Dermis blood vessel endothelial cell (primary cell): ENCODE measurements around the gene EPG5. TPM values are rescaled to one million over a fixed set of nuclear protein-coding genes. Genes with fewer than 3 reads are reported as not detected.
"Not testable (repeated sequence)": the region's sequence is repeated elsewhere in the genome, so short reads cannot be mapped to it uniquely, and the experiment has no call there.

Experiments
- DNase-seq: peaks from one replicate; pipeline ENCODE4 v3.0.0; 2010
- total RNA-seq: library from RNA; depleted of rRNA; stranded (reverse); fragments of >200 nt; gene quantifications from 2 replicates; pipeline ENCODE4 v1.2.3, GENCODE V29; 2014

The EPG5 gene
- total RNA-seq, 1 donor from 2014 or later: 19.2 TPM

DNA sequence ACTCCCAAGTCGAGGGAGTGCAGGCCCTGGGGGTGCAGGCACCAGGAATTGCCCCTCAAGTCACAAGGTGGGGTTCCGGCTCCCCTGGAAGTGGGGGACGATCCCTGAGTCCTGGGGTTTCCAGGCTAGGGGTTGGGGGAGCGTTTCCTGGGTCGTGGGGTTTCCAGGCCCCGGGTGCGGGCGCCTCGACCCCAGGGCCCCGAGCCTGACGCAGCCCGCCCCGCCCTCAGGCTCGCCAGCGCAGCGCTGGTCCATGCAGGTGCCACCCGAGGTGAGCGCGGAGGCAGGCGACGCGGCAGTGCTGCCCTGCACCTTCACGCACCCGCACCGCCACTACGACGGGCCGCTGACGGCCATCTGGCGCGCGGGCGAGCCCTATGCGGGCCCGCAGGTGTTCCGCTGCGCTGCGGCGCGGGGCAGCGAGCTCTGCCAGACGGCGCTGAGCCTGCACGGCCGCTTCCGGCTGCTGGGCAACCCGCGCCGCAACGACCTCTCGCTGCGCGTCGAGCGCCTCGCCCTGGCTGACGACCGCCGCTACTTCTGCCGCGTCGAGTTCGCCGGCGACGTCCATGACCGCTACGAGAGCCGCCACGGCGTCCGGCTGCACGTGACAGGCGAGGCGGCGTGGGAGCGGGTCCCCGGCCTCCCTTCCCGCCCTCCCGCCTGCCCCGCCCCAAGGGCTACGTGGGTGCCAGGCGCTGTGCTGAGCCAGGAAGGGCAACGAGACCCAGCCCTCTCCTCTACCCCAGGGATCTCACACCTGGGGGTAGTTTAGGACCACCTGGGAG is 129.7 kb downstream of the EPG5 start:
- peak; percentile 64 for DNase-seq

GRCh38 chr18:45836242-45837205 is 130.6 kb downstream of the EPG5 start:
- DNase-seq: no peak

DNA sequence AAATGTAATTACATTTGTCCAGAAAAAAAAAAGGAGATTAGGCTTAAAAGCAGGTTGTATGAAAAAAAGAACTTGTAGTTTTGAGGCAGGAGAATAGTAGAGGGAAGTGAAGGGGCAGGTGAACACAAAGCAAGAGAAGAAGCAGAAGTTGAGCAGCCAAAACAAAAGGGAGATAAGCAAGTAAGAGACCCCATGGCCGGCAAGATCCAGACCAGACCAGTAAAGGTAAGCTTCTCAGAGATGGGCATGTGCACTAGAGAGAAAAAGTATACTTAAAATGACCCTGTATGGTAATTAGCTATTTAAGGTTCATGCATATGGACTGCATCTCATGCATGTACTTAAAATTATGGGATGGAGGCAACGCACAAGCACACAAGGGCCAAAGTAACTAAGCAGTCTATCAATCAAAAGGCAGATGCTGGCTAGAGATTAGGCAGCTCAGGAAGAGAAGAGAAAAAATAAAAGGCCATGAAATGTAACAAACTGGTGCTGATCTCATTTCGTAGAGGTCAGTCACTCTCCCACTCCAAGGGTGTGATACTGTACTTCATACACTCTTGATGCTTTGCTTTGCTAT is 132.0 kb downstream of the EPG5 start:
- DNase-seq: no peak

DNA sequence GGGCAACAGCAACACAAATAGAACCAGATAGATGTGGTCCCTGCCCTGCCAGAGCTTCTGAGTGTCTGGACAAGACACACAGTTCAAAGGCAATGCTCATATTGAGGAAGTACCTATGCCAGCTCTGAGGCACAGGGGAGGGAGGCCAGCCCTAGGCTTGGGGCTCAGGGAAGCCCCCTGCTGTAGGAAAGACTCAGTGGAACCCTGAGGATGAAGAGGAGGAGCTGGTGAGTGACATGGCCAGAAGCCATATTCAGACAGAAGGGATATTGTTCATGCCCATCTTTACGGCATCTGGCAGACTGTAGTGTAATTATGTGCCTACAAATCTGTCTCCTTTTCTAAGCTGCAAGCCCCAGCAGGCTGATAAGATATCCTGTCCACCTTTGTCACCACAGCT is 132.8 kb downstream of the EPG5 start:
- DNase-seq: no peak

DNA sequence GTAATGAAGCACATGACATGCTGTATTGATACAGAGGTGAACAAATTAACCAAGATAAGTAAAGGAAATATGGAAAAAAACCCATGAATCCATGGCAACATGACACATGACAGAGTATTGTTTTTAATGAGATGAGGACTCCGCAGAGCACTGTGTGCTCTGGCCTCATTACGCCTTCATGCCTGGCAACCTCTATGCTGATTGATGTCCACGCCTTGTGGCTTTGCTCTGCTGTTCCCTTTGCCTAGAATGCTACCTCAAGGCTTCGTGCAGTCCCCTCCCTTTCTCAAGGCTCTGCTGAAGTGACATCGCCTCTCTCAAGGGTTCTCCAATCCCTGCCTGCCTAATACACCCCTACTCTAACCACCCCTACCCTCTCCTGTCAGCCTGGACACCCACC is 133.3 kb downstream of the EPG5 start:
- DNase-seq: no peak

GRCh38 chr18:45830917-45831316 is 136.2 kb downstream of the EPG5 start:
- DNase-seq: no peak

DNA sequence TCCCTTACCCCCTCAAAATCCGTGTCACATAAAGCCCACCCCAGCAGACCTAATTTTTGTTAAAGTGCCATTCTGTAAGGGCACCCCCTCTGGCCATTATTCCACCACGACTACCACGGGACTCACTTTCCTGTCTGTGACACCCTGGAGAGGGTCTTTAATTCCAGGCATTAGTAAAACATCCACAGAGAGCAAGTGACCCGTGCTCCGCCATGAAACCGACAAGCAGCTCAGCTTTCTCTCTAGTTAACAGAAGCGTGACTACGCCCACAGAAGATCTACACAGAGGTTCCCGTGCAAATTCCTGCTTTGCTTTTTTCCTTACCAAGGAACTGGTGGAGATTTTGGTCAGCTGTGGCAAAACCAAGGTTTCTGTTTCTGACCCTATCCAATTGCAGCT is 137.3 kb downstream of the EPG5 start:
- no peak for DNase-seq

- no peak for DNase-seq
These were observed 138.0 kb downstream of the EPG5 start for GRCh38 chr18:45828917-45829811.

- not testable (repeated sequence) for DNase-seq
These were observed 140.4 kb downstream of the EPG5 start for GRCh38 chr18:45826716-45827115.

DNA sequence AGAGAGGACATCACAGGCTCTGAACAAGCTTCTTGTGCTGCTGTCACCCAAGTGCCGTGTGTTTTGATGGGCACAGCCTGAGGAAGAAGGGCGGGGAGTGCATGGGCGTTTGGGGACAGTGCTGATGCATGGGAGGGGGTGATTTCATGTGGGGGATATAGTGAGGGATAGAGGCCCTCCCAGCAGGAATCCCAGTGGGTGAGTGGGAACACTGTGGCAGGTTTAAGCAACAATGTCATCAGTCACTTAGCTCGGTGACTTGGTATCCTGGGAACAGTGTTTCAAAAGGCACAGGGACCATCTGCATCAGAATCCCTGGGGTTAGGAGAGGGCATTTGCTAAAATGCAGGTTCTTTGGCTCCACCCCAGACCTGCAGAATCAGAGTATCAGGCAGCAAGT is 141.0 kb downstream of the EPG5 start:
- no peak for DNase-seq

DNA sequence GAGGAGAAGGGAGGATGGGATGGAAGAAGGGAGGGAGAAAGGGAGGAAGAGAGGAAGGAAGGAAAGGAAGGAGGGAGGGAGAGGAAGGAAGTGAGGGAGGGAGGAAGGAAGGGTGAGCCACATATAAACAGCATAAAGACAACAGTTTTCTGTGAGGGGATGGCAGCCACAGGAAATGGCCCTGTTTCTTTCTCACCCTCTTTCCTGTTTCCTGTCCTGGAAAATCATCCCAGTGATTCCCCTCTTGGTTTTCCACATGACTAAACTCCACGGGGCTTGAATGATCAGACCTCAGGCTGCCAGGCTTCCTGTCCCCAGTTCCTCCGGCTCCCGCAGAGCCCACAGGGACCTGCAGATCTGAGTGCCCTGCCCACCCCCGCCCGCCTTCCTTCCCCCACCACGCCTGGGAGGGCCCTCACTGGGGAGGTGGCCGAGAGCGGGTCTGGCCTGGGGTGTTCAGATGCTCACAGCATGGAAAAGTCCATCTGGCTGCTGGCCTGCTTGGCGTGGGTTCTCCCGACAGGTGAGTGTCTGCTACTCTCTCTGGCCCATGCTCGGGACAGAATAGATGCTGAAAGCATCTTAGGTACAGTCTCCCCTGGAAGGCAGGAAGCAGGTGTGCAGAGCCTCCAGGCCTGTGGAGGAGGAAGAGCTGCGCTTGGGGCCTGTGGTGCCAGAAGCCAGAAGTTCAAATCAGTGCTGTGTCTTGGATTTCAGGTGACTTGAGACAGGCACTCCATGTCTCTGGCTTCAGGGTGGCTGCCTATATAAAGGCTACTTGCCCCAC is 141.7 kb downstream of the EPG5 start, which contains the start of gene SIGLEC15:
Gene SIGLEC15 (plus strand): TSS at position 418 of the 787 bp plus-strand sequence. CDS start 54 bp downstream, at position 472.
- no peak for DNase-seq

DNA sequence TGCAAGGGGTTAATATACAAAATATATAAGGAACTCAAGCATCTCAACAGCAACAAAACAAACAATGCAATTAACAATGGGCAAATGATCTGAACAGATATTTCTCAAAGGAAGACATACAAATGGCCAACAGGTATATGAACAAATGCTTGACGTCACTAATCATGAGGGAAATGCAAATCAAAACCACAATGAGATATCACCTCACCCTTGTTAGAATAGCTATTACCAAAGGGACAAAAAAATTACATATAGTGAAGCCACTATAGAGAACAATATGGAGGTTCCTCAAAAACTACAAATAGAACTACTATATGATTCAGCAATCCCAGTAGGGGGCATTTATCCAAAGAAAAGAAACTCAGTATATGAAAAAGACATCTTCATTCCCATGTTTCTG is 145.4 kb downstream of the EPG5 start:
- no peak for DNase-seq

- no peak for DNase-seq
These were observed 146.1 kb downstream of the EPG5 start for GRCh38 chr18:45821026-45821425.

- DNase-seq: no peak
These were observed 146.9 kb downstream of the EPG5 start for GRCh38 chr18:45820106-45820745.

DNA sequence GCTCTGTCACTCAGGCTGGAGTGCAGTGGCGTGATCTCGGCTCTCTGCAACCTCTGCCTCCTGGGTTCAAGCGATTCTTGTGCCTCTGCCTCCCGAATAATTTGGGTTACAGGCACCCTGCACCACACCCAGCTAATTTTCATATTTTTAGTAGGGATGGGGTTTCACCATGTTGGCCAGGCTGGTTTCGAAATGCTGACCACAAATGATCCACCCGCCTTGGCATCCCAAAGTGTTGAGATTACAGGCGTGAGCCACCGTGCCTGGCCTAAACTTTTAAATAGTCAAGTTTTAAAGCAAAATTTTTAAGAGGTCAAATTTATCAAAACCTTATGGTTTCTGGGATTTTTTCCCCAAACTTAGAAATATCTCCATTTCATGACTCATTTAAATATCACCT is 148.4 kb downstream of the EPG5 start:
- not testable (repeated sequence) for DNase-seq

DNA sequence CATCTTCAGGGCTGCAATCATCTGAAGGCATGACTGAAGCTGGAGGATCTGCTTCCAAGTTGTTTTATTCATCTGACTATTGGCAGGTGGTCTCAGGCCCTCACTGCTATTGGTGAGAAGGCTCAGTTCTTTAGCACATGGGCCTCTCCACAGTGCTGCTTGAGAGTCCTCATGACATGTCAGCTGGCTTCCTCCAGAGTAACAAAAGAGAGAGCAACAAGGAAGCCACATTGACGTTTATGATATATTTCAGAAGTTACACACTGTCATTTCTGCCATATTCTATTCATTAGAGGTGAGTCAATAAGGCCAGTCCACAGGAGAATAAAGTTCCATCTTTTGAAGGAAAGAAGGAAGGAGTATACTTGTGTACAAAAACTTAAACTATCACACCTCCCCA is 149.6 kb downstream of the EPG5 start:
- DNase-seq: no peak

DNA sequence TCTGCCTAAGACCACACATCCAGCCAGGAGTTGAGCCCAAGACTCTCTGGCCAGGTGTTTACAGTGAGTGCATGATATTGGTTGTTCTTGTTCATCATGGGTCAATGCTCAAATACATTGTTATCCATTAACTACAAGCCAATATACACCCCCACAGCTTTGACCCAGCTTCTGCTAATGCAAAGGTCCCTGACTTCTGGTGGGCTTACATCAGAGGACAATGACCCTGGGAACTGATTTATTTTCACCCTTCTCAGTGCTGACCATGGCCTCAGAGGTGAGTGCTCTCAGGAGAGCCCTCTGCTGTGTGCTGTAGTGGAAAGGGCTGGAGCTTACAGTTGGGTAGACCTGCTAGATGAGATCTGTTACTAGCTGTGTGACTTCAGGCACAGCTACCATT is 152.4 kb downstream of the EPG5 start:
- DNase-seq: not testable (repeated sequence)

DNA sequence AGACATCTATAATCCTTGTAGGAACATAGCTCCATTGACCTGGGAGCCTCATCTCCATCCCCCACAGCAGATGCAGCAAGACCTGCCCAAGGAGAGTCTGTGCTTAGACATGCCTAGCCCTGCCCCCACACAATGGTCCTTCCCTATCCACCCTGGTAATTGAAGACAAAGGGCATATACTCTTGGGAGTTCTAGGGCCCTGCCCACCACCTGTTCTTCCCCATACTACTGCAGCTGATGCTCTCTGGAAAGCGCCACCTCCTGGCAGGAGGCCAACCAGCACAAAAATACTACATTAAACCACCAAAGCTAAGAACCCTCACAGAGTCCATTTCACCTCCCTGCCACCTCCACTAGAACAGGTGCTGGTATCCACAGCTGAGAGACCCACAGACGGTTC is 160.0 kb downstream of the EPG5 start:
- DNase-seq: not testable (repeated sequence)

DNA sequence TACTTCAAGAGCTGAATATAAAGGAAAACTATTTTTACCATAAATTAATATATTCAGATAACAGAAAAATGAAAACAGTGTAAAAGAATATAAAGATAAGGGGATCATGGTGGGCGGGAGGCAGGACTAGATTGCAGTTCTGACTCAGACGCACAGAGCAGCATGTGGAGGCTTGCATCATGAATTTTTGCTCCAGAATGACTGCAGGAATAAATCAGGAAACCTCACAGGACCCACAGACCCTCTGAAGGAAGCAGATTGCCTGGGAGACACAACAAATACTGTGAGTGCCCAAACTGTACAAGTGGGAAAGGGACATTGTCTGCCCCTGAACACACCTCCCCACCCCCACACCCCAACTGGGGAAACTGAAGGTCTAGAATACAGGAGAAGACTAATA is 160.9 kb downstream of the EPG5 start:
- no peak for DNase-seq

- no peak for DNase-seq
These were observed 161.6 kb downstream of the EPG5 start for GRCh38 chr18:45805551-45805950.
